NCI-H1930 (cell line): ENCODE data around the gene NODAL.

Experiments
- DNase-seq, 2 experiments: peaks; one replicate each; lab custom pipeline; 2025; lab: John Stamatoyannopoulos, UW

The NODAL gene

DNA sequence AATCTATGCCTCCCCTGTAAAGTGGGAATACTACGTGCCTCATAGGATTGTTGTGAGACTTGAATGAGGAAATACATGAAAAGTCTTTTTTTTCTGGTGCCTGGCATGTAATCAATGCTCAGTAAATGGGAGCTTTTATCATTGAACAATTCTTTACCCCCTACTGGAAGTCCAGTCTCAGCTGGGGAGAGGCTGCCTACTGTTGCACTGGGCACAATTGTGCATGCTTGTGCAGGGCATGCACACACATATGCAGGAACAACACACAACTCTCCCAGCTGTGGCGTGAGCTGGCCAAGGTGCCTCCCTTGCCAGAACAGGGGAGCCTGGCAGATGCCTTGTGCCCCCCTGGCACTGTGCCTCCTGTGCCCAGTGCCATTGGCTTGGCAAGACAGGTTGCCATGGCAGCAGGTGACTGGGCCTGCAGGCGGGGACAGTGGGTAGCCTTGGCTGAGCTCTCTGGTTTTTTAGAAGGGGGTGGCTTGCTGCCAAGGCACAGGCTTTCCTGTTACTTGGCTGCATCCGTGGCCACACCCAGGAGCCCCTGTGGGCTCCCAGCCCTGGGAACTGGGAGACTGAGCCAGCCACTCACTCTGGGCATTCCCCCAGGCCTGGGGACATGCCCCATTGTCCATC lies 21.0 kb upstream of the NODAL start:
- DNase-seq = no peak

- DNase-seq = peak in 1 of 2 experiments; percentile 2
These were observed 20.2 kb upstream of the NODAL start for GRCh38 chr10:70461397-70462348.

GRCh38 chr10:70459774-70460490 lies 18.5 kb upstream of the NODAL start:
- no peak for DNase-seq

DNA sequence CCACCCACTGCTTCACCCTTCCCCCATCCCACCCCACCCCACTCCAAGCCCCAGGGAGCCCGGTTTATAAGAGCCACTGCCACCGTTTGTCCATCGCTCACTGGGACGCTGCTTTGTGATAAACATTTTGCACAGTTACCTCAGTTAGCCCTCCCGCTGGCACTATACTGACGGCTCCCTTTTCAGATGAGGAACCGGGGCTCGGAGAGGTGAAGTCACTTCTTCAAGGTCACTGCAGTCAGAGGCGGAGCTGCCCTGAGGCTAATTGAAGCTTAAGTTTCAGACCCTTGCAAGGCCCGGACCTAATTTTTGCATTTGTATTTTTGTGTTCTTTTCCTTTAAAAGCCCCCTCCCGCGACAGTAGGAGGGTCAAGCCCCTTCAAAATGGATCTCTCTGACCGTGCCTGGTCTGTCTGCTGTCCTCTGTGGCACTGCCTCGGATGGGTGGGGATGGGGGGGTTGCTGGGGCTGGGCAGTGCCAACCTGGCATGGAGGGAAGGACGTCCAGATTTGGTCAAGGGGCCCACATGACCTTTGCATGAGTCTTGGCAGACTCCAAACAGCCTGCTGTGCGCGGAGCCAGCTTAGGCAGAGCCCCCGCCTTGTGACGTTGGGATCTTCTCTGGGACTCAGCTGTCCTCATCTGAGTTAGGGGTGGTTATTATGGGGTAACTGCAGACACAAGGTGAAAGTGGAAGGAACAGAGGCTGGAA lies 17.7 kb upstream of the NODAL start:
- no peak for DNase-seq

DNA sequence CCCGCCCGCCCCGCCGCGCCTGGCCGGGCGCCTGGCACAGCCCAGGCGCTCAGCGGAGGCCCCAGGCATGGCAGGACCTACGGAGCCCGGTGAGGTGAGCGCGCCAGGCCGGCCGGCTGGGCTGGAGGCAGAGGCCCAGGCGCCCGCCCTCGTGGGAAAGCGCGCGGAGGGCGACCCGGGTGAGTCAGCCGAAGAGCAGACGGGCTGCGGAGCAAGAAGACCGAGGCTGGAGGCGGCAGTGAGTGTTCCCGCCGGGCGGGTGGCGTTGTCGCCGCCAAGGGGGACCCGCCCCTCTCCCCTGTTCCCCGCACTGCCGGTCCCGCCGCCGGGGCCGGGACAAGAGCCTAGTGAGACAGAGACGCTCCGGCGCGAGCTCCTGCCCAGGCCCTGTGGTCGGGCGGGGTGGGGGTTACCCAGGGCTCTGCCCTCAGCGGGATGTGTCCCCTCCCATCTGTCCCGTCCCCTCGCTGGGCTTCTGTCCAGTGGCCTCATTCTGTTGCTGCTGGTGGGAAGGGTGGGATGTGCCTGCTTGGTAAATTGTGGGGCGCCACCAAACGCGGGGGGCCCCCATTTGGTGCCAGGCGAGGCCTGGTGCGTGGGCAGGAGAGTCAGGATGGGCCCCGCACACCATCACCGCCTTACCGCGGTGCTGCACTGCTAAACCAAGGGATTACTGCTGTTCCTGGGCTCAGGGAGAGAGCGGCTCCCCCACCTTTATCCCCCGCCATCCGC lies 17.0 kb upstream of the NODAL start:
- no peak for DNase-seq

DNA sequence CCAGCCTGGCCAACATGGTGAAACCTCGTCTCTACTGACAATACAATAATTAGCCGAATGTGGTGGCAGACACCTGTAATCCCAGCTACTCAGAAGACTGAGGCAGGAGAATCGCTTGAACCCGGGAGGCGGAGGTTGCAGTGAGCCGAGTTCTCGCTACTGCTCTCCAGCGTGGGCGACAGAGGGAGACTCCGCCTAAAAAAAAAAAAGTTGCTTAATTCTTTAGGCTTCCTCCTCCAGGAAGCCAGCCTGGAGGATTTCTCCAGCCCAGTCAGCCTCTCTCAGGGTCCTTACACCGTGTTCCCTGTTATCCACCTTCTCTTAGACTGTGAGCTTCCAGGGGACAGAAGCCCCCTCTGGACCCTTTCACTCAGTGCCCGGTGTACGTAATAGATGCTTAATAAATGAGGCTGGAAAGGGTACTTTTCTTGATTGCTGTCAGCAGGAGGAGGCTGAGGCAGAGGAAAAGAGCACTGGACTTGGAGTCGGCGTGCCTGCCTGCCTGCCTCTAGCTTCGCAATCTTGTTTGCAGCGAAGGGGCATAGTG lies 16.4 kb upstream of the NODAL start:
- DNase-seq = no peak

- DNase-seq = no peak
These were observed 14.7 kb upstream of the NODAL start for GRCh38 chr10:70456164-70456563.

GRCh38 chr10:70455213-70455630 lies 13.7 kb upstream of the NODAL start:
- DNase-seq = no peak

- DNase-seq = no peak
These were observed 6.8 kb upstream of the NODAL start for GRCh38 chr10:70448236-70448635.

DNA sequence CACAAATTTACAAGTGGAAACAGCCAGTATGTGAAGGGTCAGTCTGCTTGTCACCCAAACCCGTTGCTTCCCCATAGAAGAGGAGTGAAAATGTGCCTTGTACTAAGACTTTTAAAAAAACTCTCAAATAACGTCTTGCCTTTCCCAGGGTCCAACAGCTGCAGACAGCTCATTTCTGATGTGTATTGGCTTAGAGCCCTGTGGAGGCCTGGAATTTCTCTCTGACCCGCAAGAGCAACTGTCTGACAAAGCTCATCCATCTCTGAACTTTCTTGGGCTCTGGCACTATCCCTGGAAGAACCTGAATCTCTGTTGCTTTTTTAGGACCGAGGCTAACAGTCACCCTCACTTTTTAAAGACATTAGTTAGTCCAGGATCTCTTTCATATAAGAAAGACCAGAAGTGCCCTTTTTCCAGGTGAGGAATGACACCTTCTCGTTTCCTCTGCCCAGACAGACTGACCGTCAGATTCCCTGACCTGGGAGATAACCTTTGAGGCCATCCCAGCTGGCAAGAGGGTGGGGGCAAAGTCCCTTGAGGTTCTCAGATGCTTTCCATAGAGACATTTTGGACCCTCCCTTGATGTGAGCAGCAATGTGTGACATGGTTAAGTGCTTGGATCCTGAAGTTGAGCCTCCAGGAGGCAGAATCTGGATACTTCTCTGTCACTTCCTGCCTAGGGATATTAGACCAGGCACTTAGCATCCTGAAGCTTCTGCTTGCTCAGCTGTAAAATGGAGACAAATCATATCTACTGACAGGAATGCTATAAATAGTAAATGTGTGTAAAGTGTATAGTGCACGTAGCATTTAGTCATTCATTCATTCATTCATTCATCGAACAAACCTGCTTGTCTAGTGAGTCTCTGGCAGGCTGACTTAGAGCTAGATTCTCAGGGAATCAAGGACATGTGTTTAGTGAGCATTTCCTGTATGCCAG lies 4.5 kb upstream of the NODAL start:
- no peak for DNase-seq

GRCh38 chr10:70444744-70445143 lies 3.3 kb upstream of the NODAL start:
- no peak for DNase-seq

DNA sequence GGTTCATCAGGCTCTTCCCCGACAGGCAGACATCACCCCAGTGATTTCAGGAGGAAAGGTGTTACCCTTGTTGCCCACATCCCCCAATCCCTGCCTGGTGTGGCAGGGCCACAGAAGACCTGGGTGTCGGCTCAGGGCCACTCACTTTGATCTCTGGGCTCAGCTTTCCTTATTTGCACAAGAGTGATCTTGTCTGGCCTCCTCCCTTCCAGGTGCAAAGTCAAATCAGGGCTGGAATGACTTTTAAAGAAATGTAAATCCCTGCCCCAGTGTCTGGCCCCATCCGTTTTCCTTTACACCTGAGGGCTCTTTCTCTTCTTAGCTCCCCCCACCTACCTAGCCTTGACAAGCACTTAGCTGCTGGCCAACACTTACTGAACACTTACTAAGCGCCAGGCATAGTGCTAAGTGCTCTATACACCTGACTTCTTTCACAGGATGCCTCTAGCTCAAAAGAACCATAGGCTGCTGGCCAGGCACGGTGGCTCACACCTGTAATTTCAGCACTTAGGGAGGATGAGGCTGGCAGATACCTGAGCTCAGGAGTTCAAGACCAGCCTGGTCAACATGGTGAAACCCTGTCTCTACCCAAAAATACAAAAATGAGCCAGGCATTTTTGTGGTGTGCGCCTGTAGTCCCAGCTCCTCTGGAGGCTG lies 979 bp upstream of the NODAL start:
- DNase-seq = no peak

DNA sequence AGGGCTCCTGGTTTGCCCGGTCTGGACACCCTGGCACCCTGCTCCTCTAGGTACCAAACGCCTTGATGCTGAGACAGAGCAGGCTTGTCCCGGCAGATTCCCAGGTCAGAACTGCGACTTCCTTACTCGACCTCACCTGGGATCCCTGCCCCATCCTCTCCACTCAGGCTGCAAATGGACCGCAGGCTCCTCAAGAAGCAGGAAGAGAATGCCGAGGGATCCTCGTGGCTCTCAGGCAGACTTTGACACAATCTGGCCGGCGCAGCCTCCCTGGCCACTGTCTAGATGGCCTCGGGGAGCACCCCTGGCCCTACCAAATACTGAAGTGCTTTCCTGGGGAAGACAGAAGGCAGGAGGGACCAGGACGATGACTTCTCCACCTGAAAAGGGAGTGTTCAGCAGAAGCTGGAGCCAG lies 421 bp upstream of the NODAL start:
- DNase-seq = no peak

- no peak for DNase-seq
These were observed 953 bp downstream of the NODAL start for GRCh38 chr10:70440296-70441160.

DNA sequence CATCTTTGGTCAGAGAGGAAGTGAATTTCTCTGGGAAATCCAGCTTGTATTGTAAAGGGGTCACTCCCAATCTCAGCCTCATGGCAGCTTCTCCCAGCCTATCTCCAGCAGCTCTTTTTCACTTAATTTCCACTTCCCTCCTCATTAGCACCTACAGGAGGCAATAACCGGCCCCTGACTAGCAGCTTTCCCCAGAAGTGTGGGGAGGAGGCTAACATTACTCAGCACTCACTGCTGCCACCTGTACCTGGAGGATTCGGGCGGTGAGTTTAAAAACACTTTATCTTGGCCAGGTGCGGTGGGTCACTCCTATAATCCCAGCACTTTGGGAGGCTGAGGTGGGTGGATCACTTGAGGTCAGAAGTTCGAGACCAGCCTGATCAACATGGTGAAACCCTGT lies 3.8 kb downstream of the NODAL start:
- no peak for DNase-seq

DNA sequence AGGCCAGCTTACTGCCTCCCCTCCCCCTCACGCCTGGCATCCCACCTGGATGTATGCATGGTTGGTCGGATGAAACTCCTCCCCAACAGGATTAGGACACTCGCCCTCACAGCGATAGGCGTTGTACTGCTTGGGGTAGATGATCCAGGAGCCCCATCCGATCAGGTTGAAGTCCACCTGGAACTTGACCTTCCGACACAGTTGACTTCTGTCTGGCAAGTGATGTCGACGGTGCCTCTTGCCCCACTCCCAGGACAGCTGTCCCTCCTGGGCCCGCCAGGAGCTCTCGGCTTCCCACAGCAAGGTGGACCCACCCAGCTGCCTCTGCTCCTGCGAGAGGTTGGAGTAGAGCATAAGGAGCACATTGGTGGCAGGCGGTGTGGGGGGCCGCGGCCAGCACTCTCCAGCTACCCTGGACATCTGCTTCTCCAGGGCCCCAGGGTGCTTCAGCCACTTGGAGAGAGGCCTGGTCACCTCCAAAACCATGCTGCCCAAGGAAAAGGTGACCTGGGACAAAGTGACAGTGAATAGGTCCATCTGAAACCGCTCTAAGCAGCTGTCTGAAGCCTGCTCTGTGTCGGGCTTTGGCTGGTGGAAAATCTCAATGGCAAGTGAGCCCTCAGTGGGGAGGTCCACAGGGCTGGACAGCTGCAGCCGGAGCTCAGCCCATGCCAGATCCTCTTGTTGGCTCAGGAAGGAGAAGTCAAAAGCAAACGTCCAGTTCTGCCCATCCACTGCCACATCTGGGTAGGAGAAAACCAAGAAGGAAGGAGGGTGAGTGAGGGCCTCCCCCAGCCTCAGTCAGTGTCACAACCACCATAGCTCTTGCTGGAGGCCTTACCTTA lies 6.0 kb downstream of the NODAL start:
- DNase-seq = no peak

DNA sequence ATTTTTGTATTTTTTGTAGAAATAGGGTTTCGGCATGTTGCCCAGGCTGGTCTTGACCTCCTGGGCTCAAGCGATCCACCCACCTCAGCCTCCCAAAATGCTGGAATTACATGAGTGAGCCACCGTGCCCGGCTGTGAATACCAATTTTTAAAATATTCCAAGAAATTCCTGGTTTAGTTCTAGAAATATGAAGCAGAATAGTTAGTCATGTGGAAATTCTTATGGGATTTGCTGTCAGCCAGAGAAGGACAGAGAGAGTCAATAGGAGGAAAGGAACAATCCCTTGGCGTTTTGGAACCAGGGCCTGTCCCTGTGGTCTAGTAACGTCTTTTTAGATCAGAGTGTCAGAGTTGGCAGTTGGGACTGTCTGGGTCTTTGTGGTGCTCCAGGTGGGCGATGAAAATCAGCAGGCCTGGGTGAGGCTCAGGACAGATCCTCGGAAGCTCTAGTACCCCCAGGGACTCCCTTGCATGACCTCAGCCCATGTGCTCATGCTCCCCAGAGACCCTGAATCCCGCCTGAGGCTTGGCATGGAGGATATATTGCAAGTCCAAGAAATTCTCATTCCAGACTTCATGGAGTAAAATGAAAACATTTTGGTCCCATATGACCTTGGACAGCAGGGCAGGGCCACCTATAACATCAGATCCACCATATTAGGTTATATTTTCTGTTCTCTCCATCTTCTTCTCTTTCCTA lies 7.8 kb downstream of the NODAL start:
- DNase-seq = no peak
